Body of pancreas (tissue), 4 donors: ENCODE measurements around the gene KCNH1. TPM values are rescaled to one million over a fixed set of nuclear protein-coding genes. Genes with fewer than 3 reads are reported as not detected.
A peak's percentile ranks its signal among the peaks of the same experiment; 100 is the strongest.
"Not testable (repeated sequence)": the region's sequence is repeated elsewhere in the genome, so short reads cannot be mapped to it uniquely, and the experiment has no call there.

Experiments used
- ATAC-seq: fragments of 150-250 bp; one replicate; pipeline ENCODE4 v1.9.1; 2016
- DNase-seq, 4 donors: peaks; one replicate each; pipeline ENCODE4 v3.0.0-alpha.2; 2019
- H3K27ac ChIP-seq, 4 donors: fragments of 200-600 bp; sonication (generic); 1 replicate in 3 of 4; 2 replicates in 1 of 4; pipeline versions ENCODE4 v1.5.1 to v1.6.1; 2016 to 2019; ENCODE audit warnings: mild to moderate bottlenecking in 1 of 4, mixed read lengths in 1 of 4, moderate library complexity in 1 of 4
- H3K27me3 ChIP-seq, 2 donors: fragments of 200-600 bp; sonication (generic); one replicate each; pipeline ENCODE4 v1.6.0; 2016; ENCODE audit warnings: mild to moderate bottlenecking in 1 of 2
- H3K36me3 ChIP-seq, 2 donors: fragments of 200-600 bp; sonication (generic); replicated peaks in 1 of 2; 2 replicates each; pipeline ENCODE4 v1.5.1; 2016; ENCODE audit warnings: low read depth in 2 of 2; ENCODE audit not compliant: insufficient read depth in 1 of 2
- H3K4me1 ChIP-seq: fragments of 200-600 bp; sonication (generic); one replicate; pipeline ENCODE4 v1.6.0; 2016
- H3K4me3 ChIP-seq, 2 donors: fragments of 200-600 bp; sonication (generic); 1 replicate in 1 of 2; 2 replicates in 1 of 2; pipeline ENCODE4 v1.5.1; 2016 to 2019
- H3K9me3 ChIP-seq, 3 donors: fragments of 200-600 bp; sonication (generic); 1 replicate in 2 of 3; 2 replicates in 1 of 3; pipeline ENCODE4 v1.5.1; 2016
- CTCF ChIP-seq, 7 experiments: fragments of 450-650 bp in 4 of 7; fragments of 200-600 bp in 3 of 7; sonication (generic) in 3 of 7; IDR thresholded peaks; one replicate each; pipeline ENCODE4 v1.5.1; 2016 to 2019; ENCODE audit warnings: antibody characterized with exemption in 7 of 7
- POLR2A ChIP-seq, 3 donors: fragments of 450-650 bp; IDR thresholded peaks; one replicate each; pipeline ENCODE4 v1.6.1; 2016; ENCODE audit warnings: antibody characterized with exemption in 3 of 3, mild to moderate bottlenecking in 2 of 3
- WGBS, 2 donors: methylation state at CpG; one replicate each; pipeline ENCODE4 v1.1.5; 2017; 5-methylcytosine and 5-hydroxymethylcytosine counted together
- intact Hi-C: fragments of 100-400 bp; cut with DNase I; formaldehyde crosslinking; loops from one replicate; pipeline ENCODE4 v1.15.1; 2023
- total RNA-seq, 2 donors: library from RNA; depleted of rRNA; stranded (reverse); fragments of >200 nt; gene quantifications; one replicate each; pipeline ENCODE4 v1.1.0, GENCODE V29; 2016

KCNH1 gene
- total RNA-seq, 2 donors from 2014 or later = 0.52 TPM; not detected in 1

GRCh38 chr1:210980082-210980481 lies 153.9 kb downstream of the KCNH1 start:
- Histone ChIP-seq H3K4me1 (no peaks in the 10 kb centered on the region), H3K36me3 (no peaks in the 10 kb centered on the region), H3K9me3 (no peaks in the 10 kb centered on the region), H3K4me3 (no peak overlapping the region), H3K27me3 (no peaks in the 10 kb centered on the region), H3K27ac (no peak overlapping the region)
- intact Hi-C loops = no loop called here
- no peak for TF ChIP-seq POLR2A (IDR thresholded peaks at IDR 0.05)
- TF ChIP-seq CTCF (IDR thresholded peaks at IDR 0.05) = no peak
- DNase-seq (no peak), ATAC-seq (no peak)

GRCh38 chr1:210978974-210979354 lies 155.0 kb downstream of the KCNH1 start:
- Histone ChIP-seq H3K4me1 (no peaks in the 10 kb centered on the region), H3K36me3 (no peaks in the 10 kb centered on the region), H3K4me3 (no peak overlapping the region), H3K9me3 (no peaks in the 10 kb centered on the region), H3K27ac (no peak overlapping the region), H3K27me3 (no peaks in the 10 kb centered on the region)
- WGBS, 2 donors = 54 to 55% methylated on average over 3 of the region's 3 CpGs
- intact Hi-C loops = no loop called here
- no peak for TF ChIP-seq POLR2A (IDR thresholded peaks at IDR 0.05)
- TF ChIP-seq CTCF (IDR thresholded peaks at IDR 0.05) = no peak
- DNase-seq (no peak), ATAC-seq (no peak)

- Histone ChIP-seq H3K27me3 (no peaks in the 10 kb centered on the region), H3K36me3 (no peaks in the 10 kb centered on the region), H3K27ac (no peak overlapping the region), H3K9me3 (no peaks in the 10 kb centered on the region), H3K4me3 (no peak overlapping the region), H3K4me1 (no peaks in the 10 kb centered on the region)
- DNase-seq (no peak), ATAC-seq (no peak)
- no peak for TF ChIP-seq CTCF (IDR thresholded peaks at IDR 0.05)
- no peak for TF ChIP-seq POLR2A (IDR thresholded peaks at IDR 0.05)
- WGBS, 2 donors = 71 to 77% methylated on average over 6 of the region's 6 CpGs
- intact Hi-C loops = no loop called here
Measured at GRCh38 chr1:210978316-210978973, 155.5 kb downstream of the KCNH1 start.

GRCh38 chr1:210951279-210951678 lies 182.7 kb downstream of the KCNH1 start:
- DNase-seq (no peak), ATAC-seq (no peak)
- no peaks in the 10 kb centered on the region for H3K9me3 ChIP-seq
- WGBS, 2 donors = 45 to 54% methylated on average over 7 of the region's 7 CpGs
- H3K36me3 ChIP-seq = no peaks in the 10 kb centered on the region
- H3K4me1 ChIP-seq = no peaks in the 10 kb centered on the region
- H3K4me3 ChIP-seq = no peak overlapping the region
- intact Hi-C loops = no loop called here
- H3K27ac ChIP-seq = no peak overlapping the region
- TF ChIP-seq CTCF (IDR thresholded peaks at IDR 0.05) (no peak), POLR2A (IDR thresholded peaks at IDR 0.05) (no peak)
- H3K27me3 ChIP-seq = no peaks in the 10 kb centered on the region

- WGBS, 2 donors = 25 to 80% methylated on average over 1 to 2 of the region's 2 CpGs
- not testable (repeated sequence) for H3K36me3 ChIP-seq, H3K4me1 ChIP-seq, H3K27ac ChIP-seq, H3K27me3 ChIP-seq, ATAC-seq, H3K9me3 ChIP-seq, H3K4me3 ChIP-seq
- TF ChIP-seq CTCF (IDR thresholded peaks at IDR 0.05) = peak; percentile 34 to 79 (median 64)
- intact Hi-C loops = loop anchor here (10.0 kb wide), 1 partner anchor 365 kb away; no protein-coding TSS in a partner anchor
- DNase-seq = peak; percentile 60 to 80 (median 69)
Measured at GRCh38 chr1:210949940-210950546, 183.9 kb downstream of the KCNH1 start.
